ENCODE data around the gene DOCK1.

DNA sequence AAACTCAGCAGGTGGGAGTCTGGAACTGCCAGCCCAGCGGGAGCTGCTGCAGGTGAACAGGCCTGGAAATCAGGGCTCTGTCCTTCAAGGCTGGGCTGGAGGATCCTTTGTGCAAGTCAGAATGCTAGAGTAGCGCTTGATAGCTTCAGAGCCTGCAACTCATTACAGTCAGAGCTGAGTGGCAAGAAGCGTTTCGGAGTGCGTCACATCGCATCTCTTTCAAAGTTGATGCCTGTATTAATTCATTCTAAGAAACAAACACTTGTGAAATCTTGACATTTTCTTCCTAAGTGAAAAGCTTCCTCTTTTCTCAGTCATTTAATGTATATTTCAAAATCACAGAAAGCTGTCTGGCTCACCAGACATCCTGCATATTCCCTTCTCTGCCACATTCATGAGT lies 522.7 kb downstream of the DOCK1 start:
- TF ChIP-seq, protein P1, sequence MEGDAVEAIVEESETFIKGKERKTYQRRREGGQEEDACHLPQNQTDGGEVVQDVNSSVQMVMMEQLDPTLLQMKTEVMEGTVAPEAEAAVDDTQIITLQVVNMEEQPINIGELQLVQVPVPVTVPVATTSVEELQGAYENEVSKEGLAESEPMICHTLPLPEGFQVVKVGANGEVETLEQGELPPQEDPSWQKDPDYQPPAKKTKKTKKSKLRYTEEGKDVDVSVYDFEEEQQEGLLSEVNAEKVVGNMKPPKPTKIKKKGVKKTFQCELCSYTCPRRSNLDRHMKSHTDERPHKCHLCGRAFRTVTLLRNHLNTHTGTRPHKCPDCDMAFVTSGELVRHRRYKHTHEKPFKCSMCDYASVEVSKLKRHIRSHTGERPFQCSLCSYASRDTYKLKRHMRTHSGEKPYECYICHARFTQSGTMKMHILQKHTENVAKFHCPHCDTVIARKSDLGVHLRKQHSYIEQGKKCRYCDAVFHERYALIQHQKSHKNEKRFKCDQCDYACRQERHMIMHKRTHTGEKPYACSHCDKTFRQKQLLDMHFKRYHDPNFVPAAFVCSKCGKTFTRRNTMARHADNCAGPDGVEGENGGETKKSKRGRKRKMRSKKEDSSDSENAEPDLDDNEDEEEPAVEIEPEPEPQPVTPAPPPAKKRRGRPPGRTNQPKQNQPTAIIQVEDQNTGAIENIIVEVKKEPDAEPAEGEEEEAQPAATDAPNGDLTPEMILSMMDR (conservative IDR thresholded peaks at IDR 0.05) = no peak
- TF ChIP-seq ZFX (IDR thresholded peaks at IDR 0.05) = no peak

Measured in C4-2B (cell line).